ENCODE results near the gene PLEKHN1.

PLEKHN1 gene

DNA sequence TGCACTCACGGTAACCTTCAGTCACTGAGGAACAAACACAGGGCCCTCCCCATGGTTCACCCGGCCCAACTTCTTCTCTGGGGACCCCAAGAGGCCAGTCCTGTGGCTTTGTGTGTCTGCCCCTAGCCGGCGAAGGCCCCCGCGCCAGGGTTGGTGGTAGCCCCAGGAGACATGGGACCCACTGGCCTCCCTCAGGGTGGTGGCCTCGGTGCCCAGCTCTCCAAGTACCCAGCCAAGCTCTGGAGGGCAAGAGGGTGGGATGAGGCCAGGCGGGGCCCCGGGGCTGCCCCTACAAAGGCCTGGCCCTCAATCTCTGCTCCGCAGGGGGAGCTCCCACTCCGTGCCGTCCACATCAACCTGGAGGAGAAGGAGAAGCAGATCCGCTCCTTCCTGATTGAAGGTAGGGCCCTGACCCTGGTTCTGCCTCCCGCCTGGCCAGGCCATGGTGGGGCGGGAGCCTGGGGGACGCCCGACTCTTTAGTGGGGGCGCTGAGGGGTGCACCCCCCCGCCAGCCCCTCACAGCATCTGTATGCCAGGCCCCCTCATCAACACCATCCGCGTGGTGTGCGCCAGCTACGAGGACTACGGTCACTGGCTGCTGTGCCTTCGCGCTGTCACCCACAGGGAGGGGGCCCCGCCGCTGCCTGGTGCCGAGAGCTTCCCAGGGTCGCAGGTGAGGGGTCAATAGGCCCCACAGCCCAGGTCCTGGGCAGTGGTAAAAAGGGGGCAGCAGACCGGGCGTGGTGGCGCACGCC is 5.6 kb downstream of the PLEKHN1 start:
- no peaks in the 10 kb centered on the region for H3K36me3 ChIP-seq (ENCODE audit: control insufficient read depth, insufficient read depth, low read length)
- H3K79me2 ChIP-seq = no peaks in the 10 kb centered on the region
- H3K4me1 ChIP-seq = no peaks in the 10 kb centered on the region
- no peaks in the 10 kb centered on the region for H3K9me3 ChIP-seq (ENCODE audit: control insufficient read depth, low read length)
- no peak overlapping the region for H2AFZ ChIP-seq
- H3K27me3 ChIP-seq (ENCODE audit: control insufficient read depth, insufficient read depth, low read length) = no peaks in the 10 kb centered on the region
- H3K27ac ChIP-seq = no peak overlapping the region
- TF ChIP-seq CTCF (IDR thresholded peaks at IDR 0.05) = no peak
- H3K4me3 ChIP-seq (ENCODE audit: low read depth, low read length) = no peak overlapping the region
- no peak overlapping the region for H3K4me2 ChIP-seq (ENCODE audit: low read length)
- H3K9ac ChIP-seq = no peak overlapping the region

GRCh38 chr1:972726-973458 is 6.6 kb downstream of the PLEKHN1 start:
- Histone ChIP-seq H3K9me3 (ENCODE audit: control insufficient read depth, low read length) (no peaks in the 10 kb centered on the region), H3K4me2 (ENCODE audit: low read length) (no peak overlapping the region), H3K36me3 (ENCODE audit: control insufficient read depth, insufficient read depth, low read length) (no peaks in the 10 kb centered on the region), H3K9ac (no peak overlapping the region), H2AFZ (no peak overlapping the region), H3K79me2 (no peaks in the 10 kb centered on the region), H3K4me1 (no peaks in the 10 kb centered on the region), H3K4me3 (ENCODE audit: low read depth, low read length) (no peak overlapping the region), H3K27ac (no peak overlapping the region), H3K27me3 (ENCODE audit: control insufficient read depth, insufficient read depth, low read length) (no peaks in the 10 kb centered on the region)
- no peak for TF ChIP-seq CTCF (IDR thresholded peaks at IDR 0.05)

GRCh38 chr1:973459-974292 is 7.4 kb downstream of the PLEKHN1 start:
- H3K4me2 ChIP-seq (ENCODE audit: low read length) = no peak overlapping the region
- H3K4me3 ChIP-seq (ENCODE audit: low read depth, low read length) = no peak overlapping the region
- no peaks in the 10 kb centered on the region for H3K9me3 ChIP-seq (ENCODE audit: control insufficient read depth, low read length)
- H2AFZ ChIP-seq = no peak overlapping the region
- TF ChIP-seq CTCF (IDR thresholded peaks at IDR 0.05) = no peak
- H3K27ac ChIP-seq = no peak overlapping the region
- H3K9ac ChIP-seq = no peak overlapping the region
- no peaks in the 10 kb centered on the region for H3K27me3 ChIP-seq (ENCODE audit: control insufficient read depth, insufficient read depth, low read length)
- no peaks in the 10 kb centered on the region for H3K36me3 ChIP-seq (ENCODE audit: control insufficient read depth, insufficient read depth, low read length)
- H3K4me1 ChIP-seq = no peaks in the 10 kb centered on the region
- H3K79me2 ChIP-seq = no peaks in the 10 kb centered on the region

GRCh38 chr1:974293-974640 is 8.0 kb downstream of the PLEKHN1 start:
- no peak overlapping the region for H3K4me3 ChIP-seq (ENCODE audit: low read depth, low read length)
- H3K9ac ChIP-seq = no peak overlapping the region
- H3K4me2 ChIP-seq (ENCODE audit: low read length) = no peak overlapping the region
- H3K27ac ChIP-seq = no peak overlapping the region
- H3K4me1 ChIP-seq = no peaks in the 10 kb centered on the region
- H3K36me3 ChIP-seq (ENCODE audit: control insufficient read depth, insufficient read depth, low read length) = no peaks in the 10 kb centered on the region
- no peak overlapping the region for H2AFZ ChIP-seq
- no peak for TF ChIP-seq CTCF (IDR thresholded peaks at IDR 0.05)
- no peaks in the 10 kb centered on the region for H3K79me2 ChIP-seq
- no peaks in the 10 kb centered on the region for H3K27me3 ChIP-seq (ENCODE audit: control insufficient read depth, insufficient read depth, low read length)
- H3K9me3 ChIP-seq (ENCODE audit: control insufficient read depth, low read length) = no peaks in the 10 kb centered on the region

Measured in parathyroid adenoma (tissue), 2 donors.